Epithelial cell of umbilical artery (primary cell): ENCODE results near the gene RAB10. TPM values are rescaled to one million over a fixed set of nuclear protein-coding genes. Genes with fewer than 3 reads are reported as not detected.

Source experiments
- total RNA-seq: library from RNA; depleted of rRNA; stranded (reverse); fragments of >200 nt; gene quantifications from 2 replicates; pipeline ENCODE4 v1.2.3, GENCODE V29; 2014

Gene RAB10
- total RNA-seq = 80.2 and 148 TPM in 2 replicates

DNA sequence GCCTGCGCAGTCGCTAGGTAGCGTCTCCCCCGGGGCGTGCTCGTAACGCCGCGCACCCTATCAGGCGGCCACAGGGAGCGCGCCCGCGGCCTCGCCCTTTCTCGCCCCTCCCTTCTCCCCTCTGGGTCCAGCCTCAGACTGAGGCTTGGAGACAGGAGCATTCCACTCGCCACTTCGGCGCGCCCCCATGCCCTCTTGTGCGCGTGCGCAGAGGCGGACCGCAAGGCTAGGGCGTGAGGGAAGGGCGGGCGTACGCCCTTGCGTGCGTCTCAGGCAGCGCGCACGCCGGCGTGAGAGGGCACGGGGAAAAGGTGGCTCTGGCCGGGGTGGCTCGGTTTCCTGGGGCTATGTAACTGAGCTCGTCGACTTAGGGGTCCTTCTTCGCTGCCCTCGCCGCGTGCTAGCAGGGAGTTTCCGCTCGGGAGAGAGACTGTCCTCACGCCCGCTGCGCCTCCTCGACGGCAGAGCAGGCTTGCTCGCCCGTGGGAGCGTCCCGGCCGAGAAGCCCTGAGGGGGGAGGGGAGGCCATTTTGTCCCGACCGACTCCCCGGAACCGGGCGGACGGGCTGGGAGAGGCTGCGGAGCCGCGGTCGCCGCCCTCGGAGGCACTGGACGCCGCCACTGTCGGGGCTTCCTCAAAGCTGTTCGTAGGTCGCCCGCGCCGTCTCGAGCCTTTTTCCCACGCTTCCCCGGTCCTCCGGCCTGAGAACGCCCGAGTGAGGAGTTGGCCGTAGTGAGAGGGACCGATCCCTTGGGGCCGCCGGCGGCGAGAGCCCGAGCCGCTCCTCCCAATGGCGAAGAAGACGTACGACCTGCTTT is at the start of gene RAB10:
TSS of gene RAB10 (plus strand) at position 267 of the 819 bp plus-strand sequence. CDS start at position 792, 525 bp downstream.

DNA sequence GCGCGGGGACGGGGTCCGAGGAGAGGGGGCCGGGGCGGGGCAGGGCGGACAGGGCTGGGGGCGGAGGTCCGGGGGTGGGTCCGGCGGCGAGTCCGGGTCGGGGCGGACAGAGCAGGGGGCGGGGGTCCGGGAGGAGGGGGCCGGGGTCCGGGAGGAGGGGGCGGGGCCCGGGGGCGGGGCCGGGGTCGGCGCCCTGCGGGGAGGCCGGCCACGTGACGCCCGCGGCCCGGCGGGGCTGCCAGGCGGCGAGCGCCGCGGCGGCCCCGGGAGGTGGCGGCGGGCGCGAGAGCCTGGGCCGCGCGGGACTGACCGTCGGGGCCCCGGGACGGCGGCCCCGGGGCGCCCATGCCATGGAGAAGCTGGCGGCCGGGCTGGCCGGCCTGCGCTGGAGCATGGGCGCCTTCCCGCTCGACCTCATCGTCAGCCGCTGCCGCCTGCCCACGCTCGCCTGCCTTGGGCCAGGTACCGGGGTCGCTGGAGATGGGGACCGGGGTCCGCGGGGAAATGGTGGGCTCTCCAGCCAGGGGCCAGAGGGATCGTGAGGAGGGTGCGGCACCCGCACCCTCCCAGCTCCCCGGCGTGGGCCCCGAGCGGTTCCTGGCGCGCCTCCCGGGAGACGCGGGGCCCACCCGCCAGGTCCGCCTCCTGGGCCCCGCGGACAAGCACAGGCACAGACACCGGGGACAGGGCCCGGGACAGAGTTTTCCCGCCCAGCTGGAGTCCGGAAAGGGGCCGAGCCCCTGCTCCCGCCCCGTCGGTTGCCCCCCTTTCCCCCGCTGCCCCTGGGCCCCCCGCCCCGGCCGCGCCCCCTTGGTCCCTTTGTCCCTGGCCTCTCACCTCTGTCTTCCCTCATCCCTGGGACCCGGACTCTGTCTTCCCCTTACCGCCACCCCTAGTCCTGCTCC is 139.2 kb downstream of the RAB10 start, which contains the start of gene GAREM2:
TSS of gene GAREM2 (plus strand) at position 218 of the 905 bp plus-strand sequence. CDS start at position 351, 133 bp downstream.

Other genes with a start within 250 kb of the RAB10 start
- 3.9 and 5.5 TPM in 2 replicates for gene ASXL2, start 155.6 kb upstream of the RAB10 start, total RNA-seq
- gene KIF3C, start 51.6 kb upstream of the RAB10 start, total RNA-seq = 8.4 and 9.1 TPM in 2 replicates
- gene GAREM2, start 139.0 kb downstream of the RAB10 start, total RNA-seq = 0.61 and 0.65 TPM in 2 replicates
- 175 and 176 TPM in 2 replicates for gene HADHA, start 210.5 kb downstream of the RAB10 start, total RNA-seq
- gene HADHB, start 210.9 kb downstream of the RAB10 start, total RNA-seq = 96.8 and 108 TPM in 2 replicates